ENCODE data around the gene ETS1. TPM values are rescaled to one million over a fixed set of nuclear protein-coding genes. Genes with fewer than 3 reads are reported as not detected.
A peak's percentile ranks its signal among the peaks of the same experiment; 100 is the strongest.

ETS1 gene
- total RNA-seq, 1 donor from 2014 or later, result 121 TPM

DNA sequence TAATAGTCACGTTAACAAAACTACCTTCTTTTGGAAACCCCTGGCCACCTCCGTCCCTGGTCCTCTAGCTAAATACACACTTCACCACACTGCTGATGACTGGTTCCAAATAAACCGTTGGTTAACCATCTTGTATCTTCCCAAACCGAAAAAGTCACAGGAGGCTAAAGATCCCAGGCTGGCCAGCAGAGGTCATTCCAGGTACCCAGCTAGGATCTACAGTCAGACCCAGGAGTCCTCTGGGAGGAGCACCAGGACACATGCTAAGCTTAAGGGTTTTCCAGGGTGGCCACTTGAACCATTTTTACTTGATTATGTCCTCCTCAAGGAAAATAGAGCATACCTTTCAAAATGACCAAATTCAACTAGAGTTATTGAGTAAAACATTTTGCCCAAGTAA lies 103.2 kb downstream of the ETS1 start:
- peak; percentile 15 for ATAC-seq
- peaks cover 48% of the 10 kb centered on the region for H3K4me1 ChIP-seq

DNA sequence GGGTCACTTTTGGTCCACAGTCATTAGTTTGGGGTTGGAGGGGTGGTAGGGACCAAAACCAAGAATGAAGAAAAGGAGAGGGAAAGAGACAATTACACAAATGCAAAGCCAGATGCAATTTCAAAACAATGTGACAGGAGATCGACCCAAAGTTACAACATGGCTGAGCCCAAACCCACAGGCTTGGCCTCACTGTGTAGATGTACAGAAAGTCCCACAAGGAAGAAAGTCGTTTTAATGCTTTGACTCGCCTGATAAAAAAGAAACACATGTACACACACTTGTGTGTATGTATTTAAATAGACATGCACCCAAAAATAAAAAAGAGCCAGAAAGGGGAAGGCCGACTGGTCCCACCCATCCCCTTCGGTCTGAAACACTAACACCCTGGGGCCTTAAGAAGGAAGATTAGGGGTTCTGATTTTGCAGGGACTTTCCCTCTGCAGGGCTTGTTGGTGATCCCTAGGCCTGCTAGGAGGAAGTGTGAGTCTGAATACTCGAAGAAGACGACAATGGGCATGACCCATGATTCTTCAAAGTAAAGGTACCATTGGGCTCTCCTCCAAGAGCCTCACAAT lies 104.1 kb downstream of the ETS1 start:
- intact Hi-C loops (cut with DNase I), result loop anchor here (10.0 kb wide), 1 partner anchor 188 kb away; no protein-coding TSS in a partner anchor
- H3K36me3 ChIP-seq, result peaks cover 72% of the 10 kb centered on the region
- H3K27ac ChIP-seq, result peak overlapping the region; percentile 79

More for the DNA sequence above, 103.2 kb downstream of the ETS1 start:
- intact Hi-C loops (cut with DNase I), result loop anchor here (10.0 kb wide), 1 partner anchor 189 kb away; no protein-coding TSS in a partner anchor
- no peak for DNase-seq
- Histone ChIP-seq H3K27ac (peak overlapping the region; percentile 79), H3K36me3 (peaks cover 69% of the 10 kb centered on the region), H3K27me3 (no peaks in the 10 kb centered on the region), H3K9me3 (no peaks in the 10 kb centered on the region), H3K4me3 (no peak overlapping the region)
- TF ChIP-seq, protein P1, sequence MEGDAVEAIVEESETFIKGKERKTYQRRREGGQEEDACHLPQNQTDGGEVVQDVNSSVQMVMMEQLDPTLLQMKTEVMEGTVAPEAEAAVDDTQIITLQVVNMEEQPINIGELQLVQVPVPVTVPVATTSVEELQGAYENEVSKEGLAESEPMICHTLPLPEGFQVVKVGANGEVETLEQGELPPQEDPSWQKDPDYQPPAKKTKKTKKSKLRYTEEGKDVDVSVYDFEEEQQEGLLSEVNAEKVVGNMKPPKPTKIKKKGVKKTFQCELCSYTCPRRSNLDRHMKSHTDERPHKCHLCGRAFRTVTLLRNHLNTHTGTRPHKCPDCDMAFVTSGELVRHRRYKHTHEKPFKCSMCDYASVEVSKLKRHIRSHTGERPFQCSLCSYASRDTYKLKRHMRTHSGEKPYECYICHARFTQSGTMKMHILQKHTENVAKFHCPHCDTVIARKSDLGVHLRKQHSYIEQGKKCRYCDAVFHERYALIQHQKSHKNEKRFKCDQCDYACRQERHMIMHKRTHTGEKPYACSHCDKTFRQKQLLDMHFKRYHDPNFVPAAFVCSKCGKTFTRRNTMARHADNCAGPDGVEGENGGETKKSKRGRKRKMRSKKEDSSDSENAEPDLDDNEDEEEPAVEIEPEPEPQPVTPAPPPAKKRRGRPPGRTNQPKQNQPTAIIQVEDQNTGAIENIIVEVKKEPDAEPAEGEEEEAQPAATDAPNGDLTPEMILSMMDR (IDR thresholded peaks at IDR 0.05), result no peak

DNA sequence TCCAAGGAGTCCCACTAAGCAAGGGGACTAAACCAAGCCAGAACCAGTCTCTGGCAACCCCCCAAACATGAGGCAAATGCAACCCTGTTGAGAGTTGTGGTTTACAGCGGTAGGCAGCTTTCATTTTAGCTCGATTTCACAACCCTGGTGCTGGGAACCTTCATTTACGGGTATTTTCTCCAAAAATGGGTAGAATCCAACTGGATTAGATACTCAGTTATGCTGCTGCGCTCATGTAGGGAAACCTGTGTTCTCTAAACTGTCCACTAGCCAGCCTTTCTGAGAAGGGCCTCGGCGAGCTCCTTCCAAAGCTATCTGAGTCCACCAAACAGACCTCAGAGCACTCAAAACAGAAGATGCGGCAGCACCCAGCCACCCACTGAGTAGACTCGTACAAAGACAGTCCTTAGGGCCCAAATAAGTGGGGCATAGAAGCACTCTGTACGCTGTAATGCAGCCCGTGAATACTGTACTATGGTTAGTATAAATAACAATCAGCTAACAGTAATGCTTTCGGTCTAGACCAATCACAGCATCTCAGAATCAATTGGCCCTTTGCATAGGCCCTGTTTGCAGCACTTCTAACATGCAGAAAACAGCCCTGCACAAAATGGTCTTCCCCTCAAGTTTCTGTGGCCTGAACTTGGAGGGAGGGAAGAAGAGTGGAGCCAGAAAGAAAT lies 104.7 kb downstream of the ETS1 start:
- DNase-seq (no peak), ATAC-seq (peak; percentile 14)
- intact Hi-C loops (cut with DNase I), result loop anchor here (10.0 kb wide), 1 partner anchor 188 kb away; no protein-coding TSS in a partner anchor
- Histone ChIP-seq H3K4me1 (peaks cover 62% of the 10 kb centered on the region), H3K36me3 (peaks cover 73% of the 10 kb centered on the region), H3K4me3 (peak overlapping the region; percentile 33), H3K27me3 (no peaks in the 10 kb centered on the region), H3K27ac (peak overlapping the region; percentile 79), H3K9me3 (no peaks in the 10 kb centered on the region)
- TF ChIP-seq, protein P1 (IDR thresholded peaks at IDR 0.05), result no peak

More for the DNA sequence above, 104.1 kb downstream of the ETS1 start:
- Histone ChIP-seq H3K4me1 (peaks cover 57% of the 10 kb centered on the region), H3K9me3 (no peaks in the 10 kb centered on the region), H3K27me3 (no peaks in the 10 kb centered on the region), H3K4me3 (no peak overlapping the region)
- no peak for DNase-seq
- TF ChIP-seq, protein P1 (IDR thresholded peaks at IDR 0.05), result no peak
- peak; percentile 37 for ATAC-seq

DNA sequence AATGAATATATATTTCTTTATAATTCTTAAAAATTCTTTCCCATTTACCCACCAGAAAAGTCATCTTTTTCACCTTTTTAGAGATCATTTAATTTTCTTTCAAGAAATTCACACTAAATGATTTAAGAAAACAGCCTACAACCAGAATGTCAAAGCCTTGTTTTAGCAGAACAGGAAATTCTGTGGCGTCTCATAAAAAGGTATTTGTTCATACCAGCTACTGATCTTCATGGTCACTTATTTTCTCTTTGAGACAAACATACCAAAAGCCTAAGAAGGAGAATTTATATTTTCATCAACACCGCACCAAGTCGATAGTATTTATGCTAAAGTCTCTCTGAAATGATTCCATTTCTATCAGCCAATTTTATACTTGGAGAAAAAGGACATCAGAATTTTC lies 105.3 kb downstream of the ETS1 start:
- DNase-seq (no peak), ATAC-seq (no peak)
- Histone ChIP-seq H3K9me3 (no peaks in the 10 kb centered on the region), H3K4me3 (peak overlapping the region; percentile 33), H3K4me1 (peaks cover 68% of the 10 kb centered on the region), H3K27ac (peak overlapping the region; percentile 79), H3K36me3 (peaks cover 71% of the 10 kb centered on the region), H3K27me3 (no peaks in the 10 kb centered on the region)
- TF ChIP-seq, protein P1 (IDR thresholded peaks at IDR 0.05), result no peak
- intact Hi-C loops (cut with DNase I), result loop anchor here (10.0 kb wide), 1 partner anchor 187 kb away; no protein-coding TSS in a partner anchor

DNA sequence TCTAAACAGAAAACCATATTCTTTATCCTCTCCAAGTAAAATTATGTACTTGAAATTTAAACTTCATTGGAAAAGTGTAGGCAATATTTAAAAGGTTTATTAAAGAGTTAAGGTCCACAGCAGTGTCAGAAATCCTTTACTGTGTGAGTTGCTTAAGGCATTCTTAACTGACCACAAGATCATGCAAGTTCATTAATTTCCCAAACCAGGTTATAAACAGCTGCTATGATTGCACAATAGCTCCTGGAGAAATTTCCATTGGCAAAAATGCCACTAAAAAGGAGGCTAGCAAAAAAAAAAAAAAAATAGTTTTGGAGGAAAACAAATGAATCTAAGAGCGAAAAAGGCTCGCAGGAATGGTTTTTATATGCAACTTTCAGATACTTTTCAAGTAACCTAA lies 106.2 kb downstream of the ETS1 start:
- H3K36me3 ChIP-seq, result peaks cover 69% of the 10 kb centered on the region

More for the DNA sequence above, 106.2 kb downstream of the ETS1 start:
- no peak for DNase-seq
- no peaks in the 10 kb centered on the region for H3K9me3 ChIP-seq
- peak overlapping the region; percentile 79 for H3K27ac ChIP-seq
- intact Hi-C loops (cut with DNase I), result loop anchor here (10.0 kb wide), 1 partner anchor 186 kb away; no protein-coding TSS in a partner anchor
- TF ChIP-seq, protein P1 (IDR thresholded peaks at IDR 0.05), result no peak
- no peaks in the 10 kb centered on the region for H3K27me3 ChIP-seq
- ATAC-seq, result peak; percentile 31
- H3K4me3 ChIP-seq, result no peak overlapping the region
- peaks cover 75% of the 10 kb centered on the region for H3K4me1 ChIP-seq

Data from upper lobe of right lung (tissue), 1 donor.